B cell (primary cell): ENCODE data around the gene PANK1.

Experiments
- CTCF ChIP-seq: fragments of 200-600 bp; IDR thresholded peaks from one replicate; pipeline ENCODE4 v1.8.0; 2022; ENCODE audit warnings: antibody characterized with exemption, mild to moderate bottlenecking
- EZH2 ChIP-seq: IDR thresholded peaks from 2 replicates; pipeline ENCODE4 v1.6.1; 2012; ENCODE audit warnings: borderline replicate concordance, low read depth, mild to moderate bottlenecking, moderate library complexity, low read length; ENCODE audit not compliant: insufficient read depth, poor library complexity, severe bottlenecking

- no peak for TF ChIP-seq CTCF
- TF ChIP-seq EZH2, result no peak
Observed at GRCh38 chr10:89554433-89554832, 90.6 kb downstream of the PANK1 start.
